HFFc6 (cell line): ENCODE measurements around the gene PFAS. TPM values are rescaled to one million over a fixed set of nuclear protein-coding genes. Genes with fewer than 3 reads are reported as not detected.
A peak's percentile ranks its signal among the peaks of the same experiment; 100 is the strongest.

ENCODE experiments used
- DNase-seq: peaks from one replicate; pipeline ENCODE4 v3.0.0-alpha.2; 2018
- H3K27ac Mint-ChIP-seq: 2 replicates; pipeline ENCODE4 v1.8.0; 2020; ENCODE audit warnings: mild to moderate bottlenecking, mixed read lengths
- H3K27me3 Mint-ChIP-seq: 2 replicates; pipeline ENCODE4 v1.8.0; 2021; ENCODE audit warnings: mild to moderate bottlenecking, moderate library complexity, mixed read lengths; ENCODE audit not compliant: insufficient read depth
- H3K36me3 Mint-ChIP-seq: 2 replicates; pipeline ENCODE4 v1.8.0; 2021; ENCODE audit warnings: low read depth, mixed read lengths
- H3K4me1 Mint-ChIP-seq: 2 replicates; pipeline ENCODE4 v1.8.0; 2020; ENCODE audit warnings: low read depth, mixed read lengths
- H3K4me3 Mint-ChIP-seq: 2 replicates; pipeline ENCODE4 v1.8.0; 2020; ENCODE audit warnings: mild to moderate bottlenecking, moderate library complexity, mixed read lengths
- H3K9me3 Mint-ChIP-seq: 2 replicates; pipeline ENCODE4 v1.8.0; 2020; ENCODE audit warnings: mild to moderate bottlenecking, mixed read lengths
- CTCF ChIP-seq: fragments of 200-600 bp; sonication (generic); IDR thresholded peaks from 2 replicates; pipeline ENCODE4 v1.5.0; 2021; ENCODE audit warnings: antibody characterized with exemption, mild to moderate bottlenecking
- total RNA-seq, 6 experiments: library from RNA; stranded (reverse); fragmentation: NEBNext Ultra II Directional; extraction: Animal tissue kit (Norgen Biotek cat#: 25700); gene quantifications; 2 replicates in 1 of 6; 3 replicates in 5 of 6; pipeline ENCODE4 v1.2.3, GENCODE V29; 2021

The PFAS gene
- total RNA-seq, 6 experiments from 2014 or later: 46.8 to 63.9 (median 58.8) TPM

GRCh38 chr17:8225813-8226535 is 23.1 kb upstream of the PFAS start:
- peaks cover 15% of the 10 kb centered on the region for H3K9me3 Mint-ChIP-seq
- peak; percentile 87 for DNase-seq
- peak overlapping the region; percentile 91 for H3K27ac Mint-ChIP-seq
- no peak for TF ChIP-seq CTCF
- H3K4me3 Mint-ChIP-seq: peak overlapping the region; percentile 81
- H3K36me3 Mint-ChIP-seq: peaks cover 15% of the 10 kb centered on the region
- H3K27me3 Mint-ChIP-seq: peaks cover 36% of the 10 kb centered on the region
- H3K4me1 Mint-ChIP-seq: peaks cover 48% of the 10 kb centered on the region

- Mint-ChIP-seq H3K27me3 (peaks cover 30% of the 10 kb centered on the region), H3K9me3 (peaks cover 11% of the 10 kb centered on the region), H3K36me3 (peaks cover 22% of the 10 kb centered on the region), H3K4me3 (peak overlapping the region; percentile 81), H3K27ac (peak overlapping the region; percentile 91), H3K4me1 (peaks cover 48% of the 10 kb centered on the region)
- TF ChIP-seq CTCF: no peak
- peak; percentile 92 for DNase-seq
Measured at GRCh38 chr17:8226536-8227237, 22.4 kb upstream of the PFAS start.

- Mint-ChIP-seq H3K4me1 (peaks cover 46% of the 10 kb centered on the region), H3K27ac (peak overlapping the region; percentile 91), H3K27me3 (peaks cover 26% of the 10 kb centered on the region), H3K36me3 (peaks cover 22% of the 10 kb centered on the region), H3K9me3 (peaks cover 11% of the 10 kb centered on the region), H3K4me3 (peak overlapping the region; percentile 81)
- no peak for TF ChIP-seq CTCF
- no peak for DNase-seq
Measured at GRCh38 chr17:8227238-8227581, 21.9 kb upstream of the PFAS start.

GRCh38 chr17:8231701-8232100 is 17.4 kb upstream of the PFAS start:
- DNase-seq: no peak
- peaks cover 7% of the 10 kb centered on the region for H3K27me3 Mint-ChIP-seq
- H3K4me3 Mint-ChIP-seq: no peak overlapping the region
- peaks cover 11% of the 10 kb centered on the region for H3K4me1 Mint-ChIP-seq
- H3K9me3 Mint-ChIP-seq: peaks cover 5% of the 10 kb centered on the region
- peaks cover 22% of the 10 kb centered on the region for H3K36me3 Mint-ChIP-seq
- TF ChIP-seq CTCF: no peak
- H3K27ac Mint-ChIP-seq: no peak overlapping the region

- Mint-ChIP-seq H3K27ac (no peak overlapping the region), H3K27me3 (no peaks in the 10 kb centered on the region; the same call in 1 of the 2 replicates), H3K36me3 (peaks cover 23% of the 10 kb centered on the region; the same call in 1 of the 2 replicates), H3K4me3 (no peak overlapping the region), H3K9me3 (no peaks in the 10 kb centered on the region), H3K4me1 (no peaks in the 10 kb centered on the region)
- no peak for DNase-seq
- TF ChIP-seq CTCF: no peak
Measured at GRCh38 chr17:8234361-8235270, 14.5 kb upstream of the PFAS start.
